A673 (cell line): ENCODE measurements around the gene JMJD7.

ENCODE experiments used
- CTCF ChIP-seq: fragments of 300-800, 200-600 bp; sonication (generic); conservative IDR thresholded peaks from 2 replicates; pipeline ENCODE4 v1.5.1; 2017; ENCODE audit warnings: low read depth, mild to moderate bottlenecking, antibody characterized with exemption, low read length, moderate library complexity, mixed read lengths
- EZH2 ChIP-seq: fragments of 200-600 bp; sonication (generic); IDR thresholded peaks from 2 replicates; pipeline ENCODE4 v1.6.1; 2017; ENCODE audit warnings: borderline replicate concordance, low read depth, mild to moderate bottlenecking, mixed read lengths, antibody characterized with exemption, low read length; ENCODE audit not compliant: poor library complexity, severe bottlenecking

- TF ChIP-seq CTCF (no peak), EZH2 (no peak)
These were observed 37.7 kb downstream of the JMJD7 start for GRCh38 chr15:41865490-41866055.
